HG03108 (cell line): ENCODE results near the gene CTDSP2.
"Not testable (repeated sequence)": the region's sequence is repeated elsewhere in the genome, so short reads cannot be mapped to it uniquely, and the experiment has no call there.

Source experiments
- ATAC-seq: cut with Tn5 transposase; IDR thresholded peaks from one replicate; pipeline ENCODE4 v1.9.1; 2021; ENCODE audit warnings: moderate library complexity; ENCODE audit not compliant: unreplicated experiment

The CTDSP2 gene

GRCh38 chr12:57846577-57847319 lies at the start of gene CTDSP2:
Gene CTDSP2 (minus strand): TSS chr12:57846729. CDS start chr12:57846435, 294 bp downstream.
- peak; percentile 34 for ATAC-seq

GRCh38 chr12:57896115-57896433 lies 49.5 kb upstream of the CTDSP2 start:
- no peak for ATAC-seq

GRCh38 chr12:57895389-57896114 lies 49.0 kb upstream of the CTDSP2 start:
- no peak for ATAC-seq

GRCh38 chr12:57894399-57895292 lies 48.1 kb upstream of the CTDSP2 start:
- no peak for ATAC-seq

- ATAC-seq, result no peak
Measured at GRCh38 chr12:57893431-57894353, 47.2 kb upstream of the CTDSP2 start.

- no peak for ATAC-seq
Measured at GRCh38 chr12:57892232-57892972, 45.9 kb upstream of the CTDSP2 start.

- ATAC-seq, result no peak
Measured at GRCh38 chr12:57891542-57892228, 45.2 kb upstream of the CTDSP2 start.

GRCh38 chr12:57890191-57891115 lies 43.9 kb upstream of the CTDSP2 start:
- ATAC-seq, result no peak

- ATAC-seq, result no peak
Measured at GRCh38 chr12:57889500-57889989, 43.0 kb upstream of the CTDSP2 start.

- no peak for ATAC-seq
Measured at GRCh38 chr12:57888409-57889157, 42.1 kb upstream of the CTDSP2 start.

- ATAC-seq, result no peak
Measured at GRCh38 chr12:57887631-57888408, 41.3 kb upstream of the CTDSP2 start.

GRCh38 chr12:57886964-57887363 lies 40.4 kb upstream of the CTDSP2 start:
- ATAC-seq, result not testable (repeated sequence)

- no peak for ATAC-seq
Measured at GRCh38 chr12:57886542-57886941, 40.0 kb upstream of the CTDSP2 start.

GRCh38 chr12:57885207-57885606 lies 38.7 kb upstream of the CTDSP2 start:
- no peak for ATAC-seq

GRCh38 chr12:57883700-57884099 lies 37.2 kb upstream of the CTDSP2 start:
- no peak for ATAC-seq

GRCh38 chr12:57883057-57883456 lies 36.5 kb upstream of the CTDSP2 start:
- ATAC-seq, result no peak
